Uterus (tissue), 4 donors: ENCODE results near the gene FOXO1. TPM values are rescaled to one million over a fixed set of nuclear protein-coding genes. Genes with fewer than 3 reads are reported as not detected.
"Not testable (repeated sequence)": the region's sequence is repeated elsewhere in the genome, so short reads cannot be mapped to it uniquely, and the experiment has no call there.

Experiments
- DNase-seq, 2 donors: peaks; one replicate each; pipeline ENCODE4 v3.0.0-alpha.2; 2019 to 2020
- H3K27ac ChIP-seq, 2 donors: fragments of 200-600 bp; sonication (generic); 1 replicate in 1 of 2; 2 replicates in 1 of 2; pipeline ENCODE4 v1.5.1; 2016 to 2018
- H3K27me3 ChIP-seq, 2 donors: fragments of 200-600 bp; sonication (generic); one replicate each; pipeline ENCODE4 v1.5.1; 2018 to 2019; ENCODE audit warnings: control low read depth in 1 of 2
- H3K36me3 ChIP-seq, 2 donors: fragments of 200-600 bp; sonication (generic); one replicate each; pipeline ENCODE4 v1.5.1; 2019; ENCODE audit warnings: control low read depth in 1 of 2
- H3K4me1 ChIP-seq, 2 donors: fragments of 200-600 bp; sonication (generic); one replicate each; pipeline ENCODE4 v1.5.1; 2018 to 2019; ENCODE audit warnings: control low read depth in 1 of 2
- H3K4me3 ChIP-seq, 2 donors: fragments of 200-600 bp; sonication (generic); 1 replicate in 1 of 2; 2 replicates in 1 of 2; pipeline ENCODE4 v1.5.1; 2018 to 2019; ENCODE audit warnings: mild to moderate bottlenecking in 1 of 2
- H3K9me3 ChIP-seq, 2 donors: fragments of 200-600 bp; sonication (generic); one replicate each; pipeline ENCODE4 v1.5.1; 2019; ENCODE audit warnings: control low read depth in 1 of 2
- POLR2A ChIP-seq, 2 donors: fragments of 450-650 bp; IDR thresholded peaks; one replicate each; pipeline ENCODE4 v1.6.1; 2016; ENCODE audit warnings: antibody characterized with exemption in 2 of 2, mild to moderate bottlenecking in 1 of 2, moderate library complexity in 1 of 2
- intact Hi-C: fragments of 100-400 bp; cut with DNase I; formaldehyde crosslinking; loops from one replicate; pipeline ENCODE4 v1.15.1; 2023; ENCODE audit warnings: low total_unique reads
- total RNA-seq, 4 donors: library from RNA; depleted of rRNA in 3 of 4; stranded (reverse); fragments of >200 nt in 3 of 4; gene quantifications; one replicate each; pipeline versions ENCODE4 v1.1.0 to v1.2.4, GENCODE V29; 2014 to 2023
- TF ChIP-seq, protein P1 (sequence below), 4 experiments: fragments of 200-600 bp in 2 of 4; fragments of 450-650 bp in 2 of 4; sonication (generic) in 2 of 4; IDR thresholded peaks; one replicate each; pipeline ENCODE4 v1.5.1; 2016 to 2019; ENCODE audit warnings: antibody characterized with exemption in 4 of 4, mild to moderate bottlenecking in 2 of 4, moderate library complexity in 1 of 4
- donor health status: DM: yes; HTN: yes; CAD: no.

Gene FOXO1
- total RNA-seq, 4 donors from 2014 or later = 46.8 to 130 (median 60.9) TPM

DNA sequence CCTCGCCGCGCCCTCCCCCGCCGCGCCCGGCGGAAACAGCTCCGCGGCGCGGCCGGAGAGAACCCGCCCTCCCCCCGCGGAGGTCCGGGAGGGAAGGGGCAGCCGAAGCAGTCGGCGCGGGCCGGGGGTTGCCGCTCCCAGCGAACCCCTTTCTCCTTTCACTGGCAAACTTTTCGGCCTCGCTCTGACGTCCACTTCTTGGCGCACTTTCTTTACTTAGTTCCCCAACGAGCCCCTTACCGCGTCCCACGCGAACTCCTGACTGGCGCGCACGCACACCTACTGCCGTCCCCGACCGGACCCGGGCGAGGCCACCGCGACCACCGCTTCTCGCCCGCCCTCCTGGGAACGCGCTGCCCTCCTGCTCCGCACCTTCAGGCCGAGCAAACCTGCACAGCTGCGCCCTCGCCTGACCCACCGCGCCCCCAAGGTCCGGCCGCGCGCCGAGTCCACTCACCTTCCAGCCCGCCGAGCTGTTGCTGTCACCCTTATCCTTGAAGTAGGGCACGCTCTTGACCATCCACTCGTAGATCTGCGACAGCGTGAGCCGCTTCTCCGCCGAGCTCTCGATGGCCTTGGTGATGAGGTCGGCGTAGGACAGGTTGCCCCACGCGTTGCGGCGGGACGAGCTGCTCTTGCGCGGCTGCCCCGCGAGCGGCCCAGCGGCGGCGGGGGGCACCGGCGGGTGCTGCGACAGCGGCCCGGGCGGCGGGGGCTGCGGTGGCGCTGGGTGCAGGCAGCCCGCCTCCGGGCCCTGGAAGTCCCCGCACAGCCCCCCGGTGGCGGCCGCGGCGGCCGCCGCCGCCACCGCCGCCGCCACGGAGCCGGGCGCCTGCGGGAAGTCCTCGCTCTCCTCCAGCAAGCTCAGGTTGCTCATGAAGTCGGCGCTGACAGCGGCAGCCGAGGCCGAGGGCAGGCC is 1.1 kb downstream of the FOXO1 start:
- Histone ChIP-seq H3K9me3 (no peaks in the 10 kb centered on the region), H3K27me3 (no peaks in the 10 kb centered on the region), H3K36me3 (no peaks in the 10 kb centered on the region), H3K4me3 (peak overlapping the region; percentile 62 to 99), H3K27ac (peak overlapping the region; percentile 100), H3K4me1 (no peaks in the 10 kb centered on the region)
- intact Hi-C loops = loop anchor here (5.0 kb wide), 2 partner anchors 263 to 433 kb away; no protein-coding TSS in a partner anchor
- TF ChIP-seq, protein P1, sequence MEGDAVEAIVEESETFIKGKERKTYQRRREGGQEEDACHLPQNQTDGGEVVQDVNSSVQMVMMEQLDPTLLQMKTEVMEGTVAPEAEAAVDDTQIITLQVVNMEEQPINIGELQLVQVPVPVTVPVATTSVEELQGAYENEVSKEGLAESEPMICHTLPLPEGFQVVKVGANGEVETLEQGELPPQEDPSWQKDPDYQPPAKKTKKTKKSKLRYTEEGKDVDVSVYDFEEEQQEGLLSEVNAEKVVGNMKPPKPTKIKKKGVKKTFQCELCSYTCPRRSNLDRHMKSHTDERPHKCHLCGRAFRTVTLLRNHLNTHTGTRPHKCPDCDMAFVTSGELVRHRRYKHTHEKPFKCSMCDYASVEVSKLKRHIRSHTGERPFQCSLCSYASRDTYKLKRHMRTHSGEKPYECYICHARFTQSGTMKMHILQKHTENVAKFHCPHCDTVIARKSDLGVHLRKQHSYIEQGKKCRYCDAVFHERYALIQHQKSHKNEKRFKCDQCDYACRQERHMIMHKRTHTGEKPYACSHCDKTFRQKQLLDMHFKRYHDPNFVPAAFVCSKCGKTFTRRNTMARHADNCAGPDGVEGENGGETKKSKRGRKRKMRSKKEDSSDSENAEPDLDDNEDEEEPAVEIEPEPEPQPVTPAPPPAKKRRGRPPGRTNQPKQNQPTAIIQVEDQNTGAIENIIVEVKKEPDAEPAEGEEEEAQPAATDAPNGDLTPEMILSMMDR (IDR thresholded peaks at IDR 0.05) = no peak
- TF ChIP-seq POLR2A (IDR thresholded peaks at IDR 0.05) = no peak
- peak; percentile 48 to 59 for DNase-seq

DNA sequence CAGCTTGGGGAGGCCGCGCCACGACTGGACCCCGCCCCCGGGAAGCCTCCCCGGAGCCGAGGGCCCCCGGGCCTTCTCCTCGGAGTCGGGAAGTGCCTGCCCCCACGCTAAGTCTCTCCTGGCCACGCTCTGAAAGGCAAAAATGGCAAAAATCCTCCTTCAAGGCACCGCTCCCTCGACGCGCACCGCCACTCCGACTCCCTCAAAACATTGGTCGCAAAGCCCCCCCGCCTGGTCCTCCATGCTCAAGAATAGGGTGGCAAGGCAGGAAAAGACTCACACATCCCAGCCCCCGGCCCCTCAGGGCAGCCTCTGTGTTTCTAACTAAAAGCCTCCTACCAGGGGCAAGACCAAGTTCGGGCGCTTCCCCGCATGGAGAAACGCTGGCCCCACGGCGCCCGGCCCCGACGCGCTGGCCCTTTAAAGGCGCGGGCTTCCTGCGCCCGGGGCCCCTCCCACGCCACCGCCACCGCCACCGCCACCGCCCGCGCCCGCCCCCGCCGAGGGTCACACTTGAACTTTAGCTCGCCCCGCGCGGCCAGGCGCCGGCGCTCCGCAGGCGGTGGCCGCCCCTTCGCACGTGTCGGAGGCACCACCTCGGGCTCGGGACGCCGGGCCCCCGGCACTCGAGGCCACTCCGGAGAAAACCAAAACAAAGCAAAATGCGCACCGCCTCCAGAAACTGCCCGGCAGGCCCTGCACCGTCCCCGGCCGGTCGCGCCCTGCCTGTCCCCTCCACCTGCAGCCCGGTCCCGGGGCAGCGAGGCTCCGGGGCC is 1.9 kb downstream of the FOXO1 start:
- Histone ChIP-seq H3K4me1 (no peaks in the 10 kb centered on the region), H3K4me3 (peak overlapping the region; percentile 62 to 99), H3K9me3 (no peaks in the 10 kb centered on the region), H3K27me3 (no peaks in the 10 kb centered on the region), H3K27ac (peak overlapping the region; percentile 100), H3K36me3 (no peaks in the 10 kb centered on the region)
- DNase-seq = peak; percentile 65 to 68
- intact Hi-C loops = loop anchor here (5.0 kb wide), 2 partner anchors 262 to 432 kb away; no protein-coding TSS in a partner anchor
- TF ChIP-seq, protein P1 (IDR thresholded peaks at IDR 0.05) = no peak
- peak; percentile 54 to 61 for TF ChIP-seq POLR2A (IDR thresholded peaks at IDR 0.05)

- H3K27me3 ChIP-seq, intact Hi-C loops, DNase-seq, H3K4me1 ChIP-seq, H3K36me3 ChIP-seq, H3K9me3 ChIP-seq: not testable (repeated sequence)
- Histone ChIP-seq H3K27ac (peak overlapping the region; percentile 100), H3K4me3 (peak overlapping the region; percentile 62 to 99)
- peak in 1 of 2 donors; percentile 3 for TF ChIP-seq POLR2A (IDR thresholded peaks at IDR 0.05)
These were observed 2.4 kb downstream of the FOXO1 start for GRCh38 chr13:40664100-40664349.

- H3K4me1 ChIP-seq = no peaks in the 10 kb centered on the region
- peak overlapping the region; percentile 100 for H3K27ac ChIP-seq
- no peaks in the 10 kb centered on the region for H3K27me3 ChIP-seq
- H3K36me3 ChIP-seq = no peaks in the 10 kb centered on the region
- DNase-seq = no peak
- TF ChIP-seq, protein P1 (IDR thresholded peaks at IDR 0.05) = no peak
- TF ChIP-seq POLR2A (IDR thresholded peaks at IDR 0.05) = no peak
- peak overlapping the region; percentile 62 to 99 for H3K4me3 ChIP-seq
- intact Hi-C loops = no loop called here
- H3K9me3 ChIP-seq = no peaks in the 10 kb centered on the region
These were observed 3.6 kb downstream of the FOXO1 start for GRCh38 chr13:40662866-40663265.

DNA sequence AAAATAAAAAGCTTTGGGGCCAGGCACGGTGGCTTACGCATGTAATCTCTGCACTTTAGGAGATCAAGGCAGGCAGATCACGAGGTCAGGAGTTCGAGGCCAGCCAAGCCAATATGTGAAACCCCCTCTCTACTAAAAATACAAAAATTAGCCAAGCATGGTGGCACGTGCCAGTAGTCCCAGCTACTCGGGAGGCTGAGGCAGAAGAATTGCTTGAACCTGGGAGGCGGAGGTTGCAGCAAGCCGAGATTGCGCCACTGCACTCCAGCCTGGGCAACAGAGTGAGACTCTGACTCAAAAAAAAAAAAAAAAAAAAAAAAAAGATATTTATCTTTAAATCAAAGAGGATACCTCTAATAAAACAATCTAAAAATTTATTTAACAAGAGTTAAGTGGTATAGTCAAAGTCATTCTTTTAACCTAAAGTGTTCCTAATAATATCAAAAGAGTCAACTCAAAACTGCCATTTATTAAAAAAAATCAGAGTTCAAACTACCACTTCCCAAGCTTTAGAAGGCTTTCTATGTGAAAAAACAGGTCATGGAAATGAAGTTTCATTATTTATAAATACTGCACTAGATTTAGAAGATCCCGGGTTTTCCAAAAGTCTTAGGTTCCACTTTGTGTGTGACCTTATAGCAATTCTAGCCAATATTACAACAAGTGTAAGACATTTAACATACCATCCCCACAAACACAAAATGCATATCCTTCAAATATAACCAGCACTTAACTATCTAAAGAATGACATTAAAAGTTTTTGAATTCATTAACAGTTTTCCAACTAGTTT is 4.4 kb downstream of the FOXO1 start:
- intact Hi-C loops = no loop called here
- H3K27me3 ChIP-seq = no peaks in the 10 kb centered on the region
- no peaks in the 10 kb centered on the region for H3K4me1 ChIP-seq
- H3K4me3 ChIP-seq = peak overlapping the region; percentile 62 to 99
- H3K27ac ChIP-seq = peak overlapping the region; percentile 100
- no peak for DNase-seq
- no peaks in the 10 kb centered on the region for H3K36me3 ChIP-seq
- no peaks in the 10 kb centered on the region for H3K9me3 ChIP-seq
- TF ChIP-seq, protein P1 (IDR thresholded peaks at IDR 0.05) = no peak
- no peak for TF ChIP-seq POLR2A (IDR thresholded peaks at IDR 0.05)
